GM12892 (cell line): Measurements from ENCODE around the gene ECT2.

ENCODE experiments used
- POLR2AphosphoS5 ChIP-seq: IDR thresholded peaks from 2 replicates; pipeline ENCODE4 v1.6.1; 2011; ENCODE audit warnings: low read depth, low read length, control low read depth
- TAF1 ChIP-seq: IDR thresholded peaks from 2 replicates; pipeline ENCODE4 v1.6.1; 2011; ENCODE audit warnings: low read depth, mild to moderate bottlenecking, control low read depth, low read length, borderline replicate concordance

DNA sequence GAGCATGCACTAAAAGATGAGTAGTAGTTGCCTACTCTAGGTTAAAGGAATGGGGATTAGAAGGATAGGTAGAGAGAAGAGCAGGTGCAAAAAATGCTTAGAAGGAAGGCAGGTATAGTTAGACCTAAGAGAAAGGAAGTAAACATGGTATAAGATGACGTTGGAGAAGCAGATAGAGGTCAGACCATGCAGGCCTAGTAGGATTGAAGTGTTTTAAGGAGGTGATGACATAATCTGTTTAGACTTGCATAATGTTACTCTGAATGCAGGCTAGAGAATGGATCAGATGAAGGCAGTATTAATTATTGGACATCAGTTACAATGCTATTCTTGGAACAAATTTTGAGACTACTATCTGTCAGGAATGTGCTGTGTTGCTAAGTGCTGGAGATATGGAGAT lies 11.1 kb upstream of the ECT2 start:
- TF ChIP-seq POLR2AphosphoS5 (no peak), TAF1 (no peak)
